H9 (cell line): ENCODE data around the gene DPP10. TPM values are rescaled to one million over a fixed set of nuclear protein-coding genes. Genes with fewer than 3 reads are reported as not detected.

Experiments
- DNase-seq: peaks from one replicate; pipeline ENCODE4 v3.0.0-alpha.2; 2017
- H2AFZ ChIP-seq: one replicate; pipeline ENCODE4 v1.6.1; 2013; ENCODE audit warnings: mild to moderate bottlenecking, low read length, control low read depth, moderate library complexity
- H2AK5ac ChIP-seq: 2 replicates; pipeline ENCODE4 v1.6.1; 2013; ENCODE audit warnings: low read length, control low read depth, mixed read lengths; ENCODE audit not compliant: insufficient read length
- H2BK120ac ChIP-seq: one replicate; pipeline ENCODE4 v1.6.1; 2013; ENCODE audit warnings: low read depth, mild to moderate bottlenecking, low read length, control low read depth, inconsistent platforms; ENCODE audit not compliant: poor library complexity, severe bottlenecking
- H2BK12ac ChIP-seq: 2 replicates; pipeline ENCODE4 v1.6.1; 2013; ENCODE audit warnings: low read length, control low read depth, mixed read lengths, low read depth; ENCODE audit not compliant: insufficient read length
- H2BK15ac ChIP-seq: 2 replicates; pipeline ENCODE4 v1.6.1; 2013; ENCODE audit warnings: low read depth, low read length, control low read depth
- H2BK20ac ChIP-seq: one replicate; pipeline ENCODE4 v1.6.1; 2013; ENCODE audit warnings: low read depth, mild to moderate bottlenecking, low read length, control low read depth, inconsistent platforms; ENCODE audit not compliant: poor library complexity, severe bottlenecking
- H2BK5ac ChIP-seq: 2 replicates; pipeline ENCODE4 v1.6.1; 2013; ENCODE audit warnings: low read length, control low read depth, mixed read lengths; ENCODE audit not compliant: insufficient read length
- H3K14ac ChIP-seq: 2 replicates; pipeline ENCODE4 v1.6.1; 2013; ENCODE audit warnings: low read length, control low read depth; ENCODE audit not compliant: insufficient read depth
- H3K18ac ChIP-seq: 2 replicates; pipeline ENCODE4 v1.6.1; 2013; ENCODE audit warnings: low read depth, mild to moderate bottlenecking, mixed read lengths, low read length, control low read depth; ENCODE audit not compliant: insufficient read length
- H3K23ac ChIP-seq: 2 replicates; pipeline ENCODE4 v1.6.1; 2013; ENCODE audit warnings: low read length, control low read depth, mixed read lengths, low read depth; ENCODE audit not compliant: insufficient read length
- H3K23me2 ChIP-seq: 2 replicates; pipeline ENCODE4 v1.6.1; 2013; ENCODE audit warnings: low read depth, mild to moderate bottlenecking, mixed read lengths, low read length, control low read depth; ENCODE audit not compliant: insufficient read length, poor library complexity, severe bottlenecking
- H3K27ac ChIP-seq: 2 replicates; pipeline ENCODE4 v1.5.1; 2013; ENCODE audit warnings: low read length, control low read depth, mixed read lengths, low read depth; ENCODE audit not compliant: insufficient read length
- H3K27me3 ChIP-seq: 2 replicates; pipeline ENCODE4 v1.6.1; 2013; ENCODE audit warnings: low read length, control low read depth, inconsistent platforms; ENCODE audit not compliant: insufficient read depth
- H3K4ac ChIP-seq: 2 replicates; pipeline ENCODE4 v1.6.1; 2013; ENCODE audit warnings: low read depth, mild to moderate bottlenecking, control low read depth, inconsistent platforms, low read length, moderate library complexity
- H3K4me1 ChIP-seq: 2 replicates; pipeline ENCODE4 v1.6.1; 2013; ENCODE audit warnings: low read length, control low read depth, inconsistent platforms; ENCODE audit not compliant: insufficient read depth
- H3K4me2 ChIP-seq: 2 replicates; pipeline ENCODE4 v1.6.1; 2013; ENCODE audit warnings: low read length, control low read depth, mixed read lengths; ENCODE audit not compliant: insufficient read length, insufficient read depth
- H3K56ac ChIP-seq: 2 replicates; pipeline ENCODE4 v1.6.1; 2013; ENCODE audit warnings: low read depth, mild to moderate bottlenecking, mixed read lengths, low read length, control low read depth; ENCODE audit not compliant: insufficient read length
- H3K79me1 ChIP-seq: 2 replicates; pipeline ENCODE4 v1.6.1; 2013; ENCODE audit warnings: low read depth, mild to moderate bottlenecking, moderate library complexity, low read length, control low read depth, inconsistent platforms; ENCODE audit not compliant: insufficient read depth, poor library complexity, severe bottlenecking
- H3K79me2 ChIP-seq: 2 replicates; pipeline ENCODE4 v1.6.1; 2013; ENCODE audit warnings: low read length, control low read depth, inconsistent platforms; ENCODE audit not compliant: insufficient read depth
- H3K9ac ChIP-seq: 2 replicates; pipeline ENCODE4 v1.6.1; 2013; ENCODE audit warnings: low read length, control low read depth, mixed read lengths; ENCODE audit not compliant: insufficient read length; ENCODE audit errors: extremely low read depth
- H3K9me3 ChIP-seq: one replicate; pipeline ENCODE4 v1.6.1; 2013; ENCODE audit warnings: low read depth, low read length, inconsistent platforms; ENCODE audit not compliant: control insufficient read depth
- H3T11ph ChIP-seq: one replicate; pipeline ENCODE4 v1.6.1; 2013; ENCODE audit warnings: mild to moderate bottlenecking, low read length, control low read depth, inconsistent platforms
- H4K20me1 ChIP-seq: one replicate; pipeline ENCODE4 v1.6.1; 2013; ENCODE audit not compliant: control insufficient read depth, insufficient read length, insufficient read depth
- H4K5ac ChIP-seq: 2 replicates; pipeline ENCODE4 v1.6.1; 2013; ENCODE audit warnings: low read depth, mild to moderate bottlenecking, mixed read lengths, low read length, control low read depth; ENCODE audit not compliant: insufficient read length
- H4K8ac ChIP-seq: replicated peaks from 2 replicates; pipeline ENCODE4 v1.6.1; 2013; ENCODE audit warnings: low read length, control low read depth, mixed read lengths, low read depth; ENCODE audit not compliant: insufficient read length
- H4K91ac ChIP-seq: 2 replicates; pipeline ENCODE4 v1.6.1; 2013; ENCODE audit warnings: low read depth, mild to moderate bottlenecking, moderate library complexity, mixed read lengths, low read length, control low read depth; ENCODE audit not compliant: insufficient read length
- H3K27ac Mint-ChIP-seq, 3 experiments: 2 replicates in 2 of 3; 3 replicates in 1 of 3; pipeline ENCODE4 v1.8.0; 2020 to 2021; ENCODE audit warnings: mixed read lengths in 3 of 3, mild to moderate bottlenecking in 1 of 3, moderate library complexity in 1 of 3
- H3K27me3 Mint-ChIP-seq: 2 replicates; pipeline ENCODE4 v1.8.0; 2021; ENCODE audit warnings: low read depth, mild to moderate bottlenecking, moderate library complexity, mixed read lengths
- H3K36me3 Mint-ChIP-seq, 3 experiments: 2 replicates in 2 of 3; 3 replicates in 1 of 3; pipeline ENCODE4 v1.8.0; 2020 to 2021; ENCODE audit warnings: low read depth in 3 of 3, mixed read lengths in 3 of 3; ENCODE audit not compliant: insufficient read depth in 1 of 3
- H3K4me1 Mint-ChIP-seq, 2 experiments: 2 replicates each; pipeline ENCODE4 v1.8.0; 2020; ENCODE audit warnings: mixed read lengths in 2 of 2
- H3K4me3 Mint-ChIP-seq, 2 experiments: 2 replicates in 1 of 2; 3 replicates in 1 of 2; pipeline ENCODE4 v1.8.0; 2020 to 2021; ENCODE audit warnings: mild to moderate bottlenecking in 2 of 2, mixed read lengths in 2 of 2, moderate library complexity in 1 of 2
- H3K9me3 Mint-ChIP-seq, 2 experiments: 2 replicates in 1 of 2; 3 replicates in 1 of 2; pipeline ENCODE4 v1.8.0; 2020; ENCODE audit warnings: mild to moderate bottlenecking in 2 of 2, mixed read lengths in 2 of 2, moderate library complexity in 1 of 2
- CTCF ChIP-seq: fragments of 200-600 bp; sonication (generic); conservative IDR thresholded peaks from 3 replicates; pipeline ENCODE4 v1.8.0; 2021; ENCODE audit warnings: antibody characterized with exemption, mild to moderate bottlenecking
- WGBS: extraction: QIAGEN DNeasy Blood & Tissue Kit; methylation state at CpG from one replicate; pipeline ENCODE4 v1.1.7; 2013; ENCODE audit warnings: missing lambda C conversion rate, low lambda C conversion rate, mixed read lengths; ENCODE audit not compliant: insufficient read length; ENCODE audit errors: extremely low coverage; 5-methylcytosine and 5-hydroxymethylcytosine counted together
- total RNA-seq: library from RNA; stranded (reverse); gene quantifications from 2 replicates; pipeline ENCODE4 v1.2.1, GENCODE V29; 2021

DPP10 gene
- total RNA-seq, 1 experiment from 2014 or later: 11.3 TPM

GRCh38 chr2:114922076-114922475, 479.6 kb downstream of the DPP10 start:
- Histone ChIP-seq H3K18ac (no peak overlapping the region), H3K27me3 (no peaks in the 10 kb centered on the region), H3K27ac (no peak overlapping the region), H2AFZ (no peak overlapping the region), H2AK5ac (no peak overlapping the region), H2BK12ac (no peak overlapping the region), H3K14ac (no peak overlapping the region), H3K9ac (no peak overlapping the region), H4K5ac (no peak overlapping the region), H2BK15ac (no peak overlapping the region), H4K91ac (no peak overlapping the region), H3T11ph (no peak overlapping the region), H3K79me1 (no peaks in the 10 kb centered on the region), H3K4ac (no peak overlapping the region), H3K79me2 (no peaks in the 10 kb centered on the region), H3K9me3 (no peaks in the 10 kb centered on the region), H3K56ac (no peak overlapping the region), H3K23ac (no peak overlapping the region), H3K23me2 (no peaks in the 10 kb centered on the region), H4K20me1 (no peaks in the 10 kb centered on the region), H2BK120ac (no peak overlapping the region), H3K4me2 (no peak overlapping the region), H2BK20ac (no peak overlapping the region), H2BK5ac (no peak overlapping the region), H4K8ac (no peak overlapping the region), H3K4me1 (no peaks in the 10 kb centered on the region)
- Mint-ChIP-seq H3K4me1 (0 out of 4 replicates have a peak, but pooled peaks cover 0 to 3% of the 10 kb centered on the region in 2 experiments), H3K27me3 (no peaks in the 10 kb centered on the region; the same call in 1 of the 2 replicates), H3K4me3 (no peak overlapping the region), H3K36me3 (no peaks in the 10 kb centered on the region), H3K9me3 (peaks cover under 1 to 4% of the 10 kb centered on the region in 2 experiments; a peak in 2 of 5 replicates), H3K27ac (no peak overlapping the region)
- no peak for TF ChIP-seq CTCF
- no peak for DNase-seq
- WGBS: no CpG with 5 or more reads among the region's 3 CpGs
